ENCODE results near the gene PDE8A.

- TF ChIP-seq CTCF (IDR thresholded peaks at IDR 0.05) (no peak), POLR2A (IDR thresholded peaks at IDR 0.05) (no peak)
Measured at GRCh38 chr15:85002517-85002916, 20.9 kb downstream of the PDE8A start.
